Activated CD8-positive, alpha-beta memory T cell treated with anti-CD3 and anti-CD28 coated beads, Interleukin-2, amount 50 U/mL, for 4 hours (primary cell): ENCODE data around the gene SPATA3.
A peak's percentile ranks its signal among the peaks of the same experiment; 100 is the strongest.

Experiments used
- DNase-seq: peaks from one replicate; pipeline ENCODE4 v3.0.0-alpha.2; 2020

SPATA3 gene

DNA sequence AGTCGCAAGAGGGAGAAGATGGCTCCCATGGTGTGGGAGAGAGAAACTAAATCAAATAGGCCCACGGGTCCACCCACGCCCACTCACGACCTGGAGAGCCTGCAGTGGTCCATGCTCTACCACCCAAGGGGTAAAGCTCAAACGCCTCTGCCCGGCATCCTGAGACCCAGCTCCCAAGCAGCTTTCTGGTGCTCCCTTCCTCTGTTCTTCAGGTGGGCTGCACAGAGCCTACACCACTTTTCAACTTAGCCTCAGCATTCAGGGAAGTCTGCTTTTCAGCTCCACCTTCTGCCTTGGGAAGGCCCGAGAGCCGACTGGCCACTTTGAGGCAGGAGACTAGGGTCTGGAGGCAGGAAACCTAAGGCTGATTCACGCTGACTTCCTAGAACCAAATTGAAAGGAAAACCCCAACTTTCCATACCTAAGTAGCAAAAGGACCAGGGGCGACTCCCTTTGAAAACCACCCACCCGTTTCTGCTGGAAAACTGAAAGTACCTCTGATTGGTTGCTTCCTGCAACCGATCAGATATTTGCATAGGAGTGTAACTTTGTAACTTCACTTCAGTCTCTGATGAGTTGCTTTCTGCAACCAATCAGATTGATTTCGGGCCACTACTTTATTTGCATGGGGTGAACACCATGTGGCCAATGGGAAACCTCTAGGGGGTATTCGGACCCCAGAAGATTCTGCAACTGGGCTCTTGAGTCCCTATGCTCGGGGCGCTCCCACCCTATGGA is 26.8 kb upstream of the SPATA3 start:
- no peak for DNase-seq

DNA sequence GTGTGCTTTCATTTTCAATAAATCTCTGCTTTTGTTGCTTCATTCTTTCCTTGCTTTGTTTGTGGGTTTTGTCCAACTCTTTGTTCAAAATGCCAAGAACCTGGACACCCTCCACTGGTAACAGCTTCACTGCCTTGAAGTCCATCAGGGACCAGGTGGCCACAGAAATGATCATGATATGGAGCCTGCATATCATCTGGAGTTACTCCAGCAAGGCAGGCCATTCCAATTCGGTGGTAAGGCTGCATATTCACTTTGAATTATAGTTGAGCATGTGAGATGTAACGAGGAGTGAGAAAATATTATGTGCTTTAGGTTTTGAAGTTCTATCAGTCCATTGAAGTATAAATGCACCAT is 26.3 kb upstream of the SPATA3 start:
- no peak for DNase-seq

DNA sequence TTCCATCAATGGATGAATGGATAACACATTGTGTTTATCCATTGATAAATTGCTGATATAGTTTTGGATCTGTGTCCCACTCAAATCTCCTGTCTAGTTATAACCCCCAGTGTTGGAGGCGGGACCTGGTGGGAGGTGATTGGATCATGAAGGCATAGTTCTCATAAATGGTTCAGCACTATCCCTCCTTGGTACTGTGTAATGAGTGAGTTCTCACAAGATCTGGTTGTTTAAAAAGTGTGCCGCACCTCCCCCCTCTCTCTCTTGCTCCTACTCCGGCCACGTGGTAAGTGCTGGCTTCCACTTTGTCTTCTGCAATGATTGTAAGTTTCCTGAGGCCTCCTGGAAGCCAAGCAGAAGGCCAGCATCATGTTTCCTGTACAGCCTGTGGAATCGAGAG is 23.9 kb upstream of the SPATA3 start:
- DNase-seq: no peak

DNA sequence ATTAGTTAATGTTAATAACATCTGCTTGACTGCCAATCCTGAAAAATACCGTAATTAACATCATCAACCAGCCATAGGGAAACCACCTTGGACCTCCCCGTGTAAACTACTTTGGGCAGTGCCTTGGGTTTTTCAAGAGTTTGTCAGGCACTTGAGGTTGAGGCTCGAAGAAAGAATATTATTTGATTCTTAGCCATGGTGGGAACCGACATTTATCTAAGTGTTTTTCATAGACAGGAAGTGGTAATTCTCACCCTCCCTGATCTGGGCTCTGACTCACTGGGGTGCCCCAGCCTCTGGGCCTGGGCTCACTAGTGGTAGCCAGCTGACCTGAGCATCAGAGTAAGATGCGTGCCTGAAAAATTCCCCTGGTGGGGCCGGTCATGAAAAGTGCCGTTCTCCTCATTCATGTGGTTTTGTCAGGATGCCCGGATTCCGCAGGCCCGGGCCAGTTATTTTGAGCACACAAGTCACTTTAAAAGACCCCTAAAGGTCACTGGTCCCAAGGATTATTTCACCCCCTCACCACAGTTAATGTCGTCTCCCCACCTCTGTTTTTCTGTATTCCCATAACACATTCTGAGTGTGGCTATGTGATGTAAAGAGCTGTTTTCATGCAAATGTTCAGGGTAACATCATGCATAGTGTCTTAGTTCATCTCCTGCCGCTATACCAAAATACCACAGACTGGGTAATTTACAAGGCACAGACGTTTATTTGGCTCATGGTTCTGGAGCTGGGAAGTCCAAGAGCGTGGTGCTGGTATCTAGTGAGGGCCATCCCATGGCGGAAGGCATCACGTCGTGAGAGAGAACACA is 21.6 kb upstream of the SPATA3 start:
- peak; percentile 74 for DNase-seq

DNA sequence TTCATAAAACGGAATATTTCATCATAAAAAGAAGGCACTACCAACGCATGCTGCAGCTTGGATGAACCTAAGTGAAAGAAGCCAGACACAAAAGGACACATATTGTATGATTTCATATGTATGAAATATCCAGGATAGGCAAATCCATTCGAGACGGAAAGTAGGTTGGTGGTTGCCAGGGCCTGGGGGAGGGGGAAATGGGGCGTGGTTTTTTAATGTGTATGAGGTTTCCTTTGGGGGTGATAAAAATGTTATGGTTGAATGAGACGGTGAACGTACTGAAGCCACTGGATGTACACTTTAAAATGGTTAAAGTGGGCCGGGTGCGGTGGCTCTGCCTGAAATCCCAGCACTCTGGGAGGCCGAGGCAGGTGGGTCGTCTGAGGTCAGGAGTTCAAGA is 20.0 kb upstream of the SPATA3 start:
- DNase-seq: no peak

DNA sequence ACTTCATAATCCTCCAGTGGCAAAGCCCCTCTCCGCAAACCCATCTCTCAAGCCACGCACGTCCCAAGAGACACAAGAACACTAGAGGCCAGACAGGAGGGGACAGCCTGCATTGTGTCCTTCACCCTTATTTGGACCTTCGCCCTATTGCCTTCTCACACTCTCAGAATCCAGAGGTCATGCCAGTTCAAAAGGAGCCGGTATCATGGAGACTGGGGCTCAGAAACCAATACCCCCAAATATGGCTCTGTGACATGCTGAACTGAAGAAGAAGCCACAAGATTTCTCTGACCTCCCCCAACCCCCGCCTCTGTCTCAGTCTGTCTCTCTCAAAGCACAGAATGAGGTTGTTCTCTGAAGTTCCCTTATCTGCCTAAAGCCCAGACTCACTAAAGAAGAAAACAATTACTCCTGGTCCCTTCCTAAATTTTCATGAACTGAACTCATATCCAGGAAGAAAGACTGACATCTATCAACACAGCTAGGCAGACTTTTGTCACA is 19.2 kb upstream of the SPATA3 start:
- DNase-seq: no peak

DNA sequence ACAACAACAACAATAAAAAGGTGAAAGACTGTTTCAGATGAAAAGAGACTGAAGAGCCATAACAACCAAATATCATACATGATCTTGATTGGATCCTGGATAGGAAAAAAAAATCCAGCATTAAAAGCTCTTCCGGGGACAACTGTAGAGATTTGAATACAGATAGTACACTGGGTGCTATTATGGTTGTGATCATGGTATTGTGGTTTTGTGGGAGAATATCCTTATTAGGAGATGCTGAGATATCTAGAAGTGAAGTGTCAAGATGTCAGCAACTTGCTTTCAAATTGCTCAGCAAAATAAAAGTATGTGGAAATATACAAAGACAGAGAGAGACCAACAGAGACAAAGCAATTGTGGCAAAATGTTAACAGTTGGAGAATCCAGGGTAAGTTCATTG is 15.5 kb upstream of the SPATA3 start:
- DNase-seq: no peak

DNA sequence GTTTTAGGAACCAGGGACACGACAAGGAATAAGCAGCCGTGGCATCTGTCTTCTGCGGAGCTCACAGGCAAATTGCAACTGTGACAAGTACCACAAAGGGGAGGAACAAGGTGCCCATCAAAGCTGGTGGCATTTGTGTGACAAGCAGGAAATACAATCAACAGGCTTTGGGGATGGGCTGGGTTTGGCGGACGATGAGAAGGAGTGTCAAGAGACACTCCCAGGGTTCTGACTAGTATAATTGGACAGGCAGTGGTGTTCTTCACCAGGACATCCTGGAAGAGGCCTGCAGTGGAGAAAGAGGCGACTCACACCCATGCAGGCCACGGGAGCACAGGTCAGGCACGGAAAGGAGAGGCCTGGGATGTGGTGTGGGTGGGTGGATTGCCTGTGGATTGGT is 14.2 kb upstream of the SPATA3 start:
- no peak for DNase-seq

DNA sequence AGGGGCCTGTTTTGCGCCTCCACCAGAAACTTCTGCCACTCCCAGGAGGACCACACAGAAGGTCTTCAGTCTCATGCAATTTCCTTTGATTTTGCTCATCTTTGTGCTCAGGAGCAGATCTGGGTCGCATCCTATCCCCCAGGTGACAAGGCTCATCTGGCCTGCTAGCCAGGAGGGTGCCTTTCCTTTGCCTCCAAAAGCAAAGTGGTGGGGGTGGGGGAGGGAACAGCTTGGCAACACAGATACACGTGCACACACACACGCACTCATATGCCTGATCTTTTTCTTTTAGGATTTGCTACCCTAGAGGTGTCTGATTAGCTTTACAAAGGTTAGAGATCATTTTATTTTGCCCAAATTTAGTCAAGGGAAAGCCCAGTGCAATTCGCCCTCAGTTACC is 13.8 kb upstream of the SPATA3 start:
- no peak for DNase-seq

DNA sequence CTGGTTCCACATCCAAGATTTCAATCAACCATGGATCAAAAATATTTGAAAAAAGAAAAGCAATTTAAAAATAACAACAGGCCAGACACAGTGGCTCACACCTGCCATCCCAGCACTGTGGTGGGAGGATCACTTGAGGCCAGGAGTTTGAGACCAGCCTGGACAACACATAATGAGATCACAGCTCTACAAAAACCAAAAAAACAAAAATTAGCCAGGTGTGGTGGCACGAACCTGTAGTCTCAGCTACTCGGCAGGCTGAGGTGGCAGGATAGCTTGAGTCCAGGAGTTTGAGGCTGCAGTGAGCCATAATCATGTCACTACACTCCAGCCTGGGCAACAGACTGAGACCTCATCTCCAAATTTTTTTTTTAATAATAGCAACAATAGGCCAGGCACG is 13.4 kb upstream of the SPATA3 start:
- no peak for DNase-seq

DNA sequence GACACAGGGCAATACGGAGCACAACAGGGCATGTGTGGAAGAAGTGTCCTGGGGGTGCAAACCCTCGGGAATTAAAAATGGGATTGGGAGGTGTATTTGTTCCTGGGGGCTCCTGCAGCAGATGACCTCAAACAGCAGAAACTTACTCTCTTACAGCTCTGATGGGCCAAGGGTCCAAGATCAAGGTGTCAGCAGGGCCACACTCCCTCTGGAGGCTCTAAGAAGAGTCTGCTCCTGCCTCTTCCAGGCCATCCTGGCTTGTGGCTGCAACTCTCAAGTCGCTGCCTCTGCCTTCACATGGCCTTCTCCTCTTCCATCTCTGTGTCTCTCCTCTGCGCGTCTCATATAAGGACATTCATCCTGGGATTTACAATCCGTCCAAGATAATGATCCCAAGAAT is 12.4 kb upstream of the SPATA3 start:
- DNase-seq: no peak

DNA sequence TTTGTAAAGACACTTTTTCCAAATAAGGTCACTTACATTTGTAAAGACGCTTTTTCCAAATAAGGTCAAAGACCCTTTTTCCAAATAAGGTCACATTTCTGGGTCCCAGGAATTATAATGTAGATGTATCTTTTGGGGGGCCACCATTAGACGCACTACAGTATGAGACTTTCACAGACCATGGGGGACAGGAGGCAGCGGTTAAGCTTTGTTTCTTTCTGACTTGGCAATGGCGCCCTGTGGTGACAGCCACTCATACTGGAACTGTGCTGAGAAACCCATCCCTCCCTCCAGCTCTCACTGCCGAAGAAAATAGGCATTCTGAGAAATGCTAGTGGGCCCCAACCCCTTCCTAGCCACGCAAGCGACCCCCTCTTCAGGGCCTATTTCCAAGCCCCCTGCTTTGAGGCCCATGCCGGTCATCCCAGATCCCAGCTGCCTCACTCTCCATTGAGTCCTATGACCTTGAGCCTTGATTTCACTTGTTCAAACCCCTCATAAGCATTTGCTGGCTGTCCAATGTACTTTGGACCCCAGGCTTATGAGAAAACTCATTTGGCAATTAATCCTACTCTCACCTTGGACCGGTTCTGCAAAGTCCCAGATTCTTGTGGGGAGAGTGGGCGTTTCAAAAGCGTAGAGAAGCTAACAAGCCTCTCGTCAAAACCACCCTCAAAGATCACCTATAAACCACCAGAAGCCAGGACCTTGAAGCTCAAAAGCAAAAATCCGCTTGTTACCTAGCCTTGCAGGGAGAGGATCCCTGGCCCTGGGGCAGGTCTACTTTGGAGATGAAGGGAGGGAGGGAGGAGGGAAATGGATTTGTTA is 11.3 kb upstream of the SPATA3 start:
- no peak for DNase-seq

DNA sequence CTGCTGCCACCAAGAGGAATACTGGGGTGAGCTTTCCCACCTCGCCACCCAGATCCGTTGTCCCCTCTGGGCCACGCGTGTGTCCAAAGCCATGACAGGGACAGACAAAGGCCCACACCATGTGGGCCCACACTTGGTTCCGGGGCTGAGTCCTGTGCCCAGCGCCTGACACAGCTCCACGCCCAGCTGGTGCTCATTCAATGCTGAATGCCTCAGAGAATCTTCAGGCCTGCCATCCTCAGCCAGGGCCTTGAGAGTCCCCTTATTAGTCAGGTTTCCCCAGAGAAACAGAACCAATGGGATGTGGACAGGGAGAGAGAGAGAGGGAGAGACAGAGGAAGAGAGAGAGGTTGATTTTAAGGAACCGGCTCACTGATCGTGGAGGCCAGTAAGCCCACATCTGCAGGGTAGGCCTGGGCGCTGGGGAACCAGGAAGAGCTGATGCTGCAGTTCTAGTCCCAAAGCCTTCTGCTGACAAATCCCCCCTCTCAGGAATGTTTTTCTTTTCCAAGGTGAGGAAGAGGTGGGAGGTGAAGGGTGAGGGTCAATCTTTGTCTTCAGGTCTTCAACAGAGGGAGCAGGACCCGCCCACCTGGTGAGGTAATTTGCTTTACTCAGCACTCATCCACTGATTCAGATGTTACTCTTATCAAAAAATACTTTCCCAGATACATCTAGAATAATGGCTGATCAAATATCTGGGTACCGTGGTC is 10.2 kb upstream of the SPATA3 start:
- no peak for DNase-seq

DNA sequence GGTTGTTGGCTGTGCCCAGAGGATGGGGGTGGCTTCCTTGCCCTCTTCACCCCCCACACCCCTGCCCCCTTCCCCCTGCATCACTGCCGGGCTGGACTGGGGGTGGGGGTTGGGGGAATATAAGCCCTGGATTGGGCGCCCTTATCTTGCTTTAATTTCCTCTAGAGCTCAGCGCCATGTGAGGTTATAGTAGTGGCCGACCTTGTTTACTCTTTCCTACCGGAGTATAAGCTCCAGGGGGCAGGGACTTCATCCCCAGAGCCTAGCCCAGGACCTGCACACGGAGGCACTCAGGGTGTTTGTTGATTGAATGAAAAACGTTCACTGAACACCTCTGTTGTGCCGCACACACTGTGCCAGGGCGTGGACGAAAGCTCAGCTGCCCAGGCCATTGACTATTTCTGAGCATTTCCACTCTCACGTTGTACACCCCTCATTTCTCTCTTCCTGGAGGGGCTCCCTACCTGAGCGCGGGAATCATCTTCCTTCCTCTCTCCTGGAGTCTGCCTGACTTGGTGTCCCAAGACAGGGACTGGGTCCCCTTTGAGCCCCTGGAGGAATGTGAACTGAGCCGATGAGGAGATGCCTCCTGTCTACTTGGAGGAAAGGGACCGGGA is 9.3 kb upstream of the SPATA3 start:
- DNase-seq: no peak

DNA sequence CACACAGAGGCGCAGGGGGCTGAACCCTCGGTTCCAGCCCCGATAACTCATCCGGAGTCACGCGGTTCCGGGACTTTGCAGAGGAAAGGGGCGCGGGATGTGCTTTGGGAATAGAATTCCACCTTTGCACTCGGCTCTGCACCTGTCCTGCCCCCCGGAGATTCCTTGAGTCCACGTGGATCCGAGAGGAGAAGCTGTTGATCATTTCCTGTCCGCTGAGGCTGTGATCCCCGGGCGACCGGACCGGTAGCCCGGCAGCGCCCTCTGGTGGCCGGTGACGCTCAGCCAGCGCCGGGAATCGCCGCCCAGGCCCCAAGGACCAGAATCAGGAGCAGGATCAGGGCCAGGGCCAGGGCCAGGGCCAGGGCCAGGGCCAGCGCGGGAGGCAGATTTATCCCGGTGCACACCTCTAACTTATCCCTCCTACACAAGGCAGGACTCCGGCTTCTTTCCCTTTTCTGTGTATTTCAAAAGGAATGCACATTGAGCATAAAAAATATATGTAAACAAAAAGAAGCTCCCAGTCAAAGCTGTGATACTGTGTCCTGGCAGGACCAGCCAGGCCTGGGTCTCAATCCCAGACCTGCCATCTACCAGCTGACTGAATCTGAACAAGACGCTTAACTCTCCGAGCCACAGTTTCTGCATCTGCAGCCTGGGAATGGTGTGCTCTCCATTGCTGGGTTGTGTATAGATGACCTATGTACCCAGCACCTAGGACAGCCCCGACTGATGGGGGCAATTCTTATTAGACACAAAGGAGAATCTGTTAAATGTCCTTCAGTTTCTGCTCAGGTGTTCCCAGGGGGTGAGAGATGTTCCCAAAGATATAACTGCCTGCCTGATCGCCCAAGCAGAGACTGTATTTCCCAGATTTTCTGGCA is 8.5 kb upstream of the SPATA3 start:
- DNase-seq: peak; percentile 83

DNA sequence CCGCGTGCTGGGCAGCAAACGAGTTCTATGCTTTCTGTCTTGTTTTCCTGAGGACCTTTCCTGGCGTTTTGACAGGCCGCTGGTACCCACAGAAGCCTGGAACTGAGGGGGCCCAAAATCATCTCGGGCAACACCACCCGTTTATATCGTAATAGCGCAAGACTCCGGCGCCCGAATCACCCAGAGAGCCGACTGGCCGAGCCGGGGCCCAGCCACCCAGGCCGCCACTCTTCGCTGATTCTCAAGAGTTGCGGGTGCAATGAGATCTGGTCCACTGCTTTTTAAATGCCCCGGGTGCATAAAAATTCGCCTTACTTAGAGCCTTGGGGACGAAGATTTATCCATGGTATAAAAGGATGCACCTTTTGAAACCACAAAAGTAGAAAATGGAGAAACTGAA is 6.2 kb upstream of the SPATA3 start:
- no peak for DNase-seq

DNA sequence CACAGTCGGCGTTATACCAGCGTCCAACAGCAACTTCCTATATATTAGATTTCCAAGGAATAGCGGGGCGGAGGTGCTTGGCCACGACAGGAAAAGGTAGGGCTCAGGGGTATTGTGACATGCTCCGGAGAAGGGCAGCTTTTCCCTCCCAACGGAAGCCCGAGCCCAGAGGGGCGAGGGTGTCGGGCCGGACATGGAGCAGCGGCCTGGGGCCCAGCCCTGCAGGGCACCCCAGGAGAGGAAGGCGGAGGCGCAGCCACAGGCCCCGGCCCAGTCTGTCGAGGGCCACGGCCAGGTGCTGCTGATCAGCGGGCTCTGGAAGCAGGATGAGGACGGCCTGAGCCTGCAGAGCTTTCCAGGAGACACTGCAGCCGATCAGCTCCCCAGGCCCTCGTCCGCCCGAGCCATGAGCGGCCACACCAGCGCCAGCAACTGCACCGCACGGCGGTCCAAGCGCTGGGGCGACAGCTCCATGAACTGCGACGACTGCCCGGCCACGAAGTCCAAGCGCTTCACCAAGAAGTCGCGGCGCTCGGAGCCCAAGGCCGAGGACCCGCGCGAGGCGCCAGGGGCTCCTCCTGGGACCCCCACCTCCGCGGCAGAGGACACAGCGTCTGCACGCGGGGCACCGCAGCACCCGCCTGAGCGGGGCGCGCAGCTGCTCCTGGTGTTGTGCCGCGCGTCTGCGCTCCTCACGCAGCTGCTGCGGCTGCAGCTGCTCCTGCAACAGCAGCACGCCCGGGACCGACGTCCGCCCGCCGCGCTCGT is 5.6 kb upstream of the SPATA3 start:
- DNase-seq: no peak

DNA sequence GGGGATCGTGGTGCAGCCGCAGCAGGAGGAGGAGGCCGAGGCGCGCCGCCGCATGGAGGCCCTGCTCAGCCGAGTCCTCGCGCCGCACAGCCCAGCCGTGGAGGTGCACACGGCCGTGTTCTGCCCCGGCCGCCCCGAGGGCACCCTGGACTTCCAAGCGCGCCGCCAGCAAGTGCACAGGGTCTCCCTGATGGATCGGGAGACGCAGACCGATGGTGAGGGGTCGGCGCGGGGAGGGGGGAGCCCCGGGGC is 5.1 kb upstream of the SPATA3 start:
- no peak for DNase-seq

DNA sequence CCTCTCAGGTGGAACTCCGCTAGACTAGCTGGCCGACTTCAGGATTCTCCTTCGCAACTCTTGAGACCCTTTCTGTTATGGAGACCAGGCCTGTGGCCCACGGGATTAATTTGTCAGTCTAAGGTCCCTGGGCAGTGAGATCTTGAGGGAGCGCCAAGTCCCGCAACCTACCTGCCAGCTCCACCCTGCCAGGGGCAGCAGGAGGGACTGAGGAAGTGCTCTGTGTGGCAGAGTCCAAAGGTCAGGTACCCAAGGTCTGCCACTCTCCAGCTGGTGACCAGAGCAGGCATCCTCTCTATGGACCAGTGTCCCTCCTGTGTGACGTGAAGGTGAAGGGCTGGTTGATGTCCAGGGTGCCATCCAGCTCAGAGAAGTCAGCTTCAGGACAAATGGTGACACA is 4.3 kb upstream of the SPATA3 start:
- DNase-seq: no peak

DNA sequence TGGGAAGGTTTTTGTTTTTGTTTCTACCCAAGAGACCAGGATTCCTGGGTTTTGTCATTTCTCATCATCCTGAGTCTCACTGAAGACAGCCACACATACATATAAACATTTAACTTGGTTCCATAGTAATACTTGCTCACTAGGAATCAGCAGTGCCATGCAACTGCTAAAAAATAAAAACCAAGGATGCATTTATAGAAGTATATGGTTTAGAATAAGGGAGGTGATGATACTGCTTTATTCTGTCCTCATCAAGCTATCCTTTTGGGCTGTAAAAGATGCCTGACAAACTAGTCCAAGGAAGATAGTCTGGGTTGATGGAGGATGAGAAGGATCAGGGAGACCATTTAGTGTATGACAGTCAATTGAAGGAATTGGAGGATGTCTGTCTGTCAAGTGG is 740 bp downstream of the SPATA3 start:
- no peak for DNase-seq

DNA sequence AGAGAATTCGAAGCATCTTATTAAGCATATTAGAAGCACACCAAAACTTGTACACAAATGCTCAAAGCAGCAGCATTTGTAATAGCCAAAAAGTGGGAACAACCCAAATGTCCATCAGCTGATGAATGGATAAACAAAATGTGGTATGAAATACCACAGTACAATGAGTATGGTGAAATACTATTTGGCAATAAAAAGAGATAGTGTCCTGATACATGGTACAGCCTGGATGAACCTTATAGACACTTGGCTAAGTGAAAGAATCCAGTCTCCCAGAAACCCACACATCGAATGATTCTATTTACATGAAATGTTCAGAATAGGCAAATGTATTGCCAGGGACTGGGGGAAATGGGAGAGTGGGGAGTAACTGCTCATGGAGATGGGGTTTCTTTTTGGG is 3.0 kb downstream of the SPATA3 start:
- no peak for DNase-seq
